Fibroblast of skin of right biceps (primary cell): ENCODE results near the gene CNN1.
A peak's percentile ranks its signal among the peaks of the same experiment; 100 is the strongest.
"Not testable (repeated sequence)": the region's sequence is repeated elsewhere in the genome, so short reads cannot be mapped to it uniquely, and the experiment has no call there.

Experiments
- DNase-seq: peaks from one replicate; pipeline ENCODE4 v3.0.0-alpha.2; 2013

The CNN1 gene

GRCh38 chr19:11535792-11536595, 2.7 kb upstream of the CNN1 start:
- DNase-seq, result peak; percentile 91

DNA sequence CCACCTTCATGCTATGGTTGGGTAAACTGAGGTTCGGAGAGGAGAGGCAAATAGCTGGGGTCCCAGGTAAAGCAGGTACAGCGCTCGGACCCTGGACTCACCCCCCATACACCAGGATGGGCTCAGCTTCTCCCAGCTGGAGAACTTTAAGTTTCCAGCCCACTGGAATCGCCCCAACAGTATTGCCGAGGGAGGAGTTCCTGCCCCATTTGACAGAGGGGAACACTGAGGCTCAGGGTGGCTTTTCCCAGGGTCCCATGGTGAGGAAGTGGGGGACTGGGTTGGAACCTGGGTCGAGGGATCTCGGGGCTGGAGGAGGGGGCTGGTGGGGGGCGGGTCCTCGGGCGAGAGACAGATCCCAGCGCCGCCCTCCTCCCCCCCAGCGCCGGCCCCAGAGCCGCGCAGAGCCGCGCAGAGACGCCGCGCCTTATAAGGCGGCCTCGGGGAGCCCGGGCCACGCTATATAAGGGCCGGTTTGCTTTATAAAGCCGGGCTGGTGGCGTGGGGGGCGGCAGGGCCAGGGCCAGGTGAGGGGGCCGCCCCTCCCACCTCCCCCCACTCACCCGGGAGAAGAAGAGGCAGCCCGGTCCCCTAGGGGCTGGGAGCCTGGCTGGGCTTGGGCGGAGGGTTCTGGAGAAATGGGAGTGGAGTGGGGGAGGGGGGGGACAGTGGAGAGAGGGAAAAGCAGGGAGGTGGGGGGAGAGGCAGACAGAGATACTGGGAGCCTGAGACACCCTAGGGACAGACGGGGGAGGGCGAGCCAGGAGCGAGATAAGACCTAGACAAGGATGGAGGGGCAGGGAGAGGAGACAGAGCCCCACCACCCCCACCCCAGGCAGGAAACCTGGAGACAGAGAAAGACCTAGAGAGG, 1.1 kb downstream of the CNN1 start:
- DNase-seq, result peak; percentile 83

DNA sequence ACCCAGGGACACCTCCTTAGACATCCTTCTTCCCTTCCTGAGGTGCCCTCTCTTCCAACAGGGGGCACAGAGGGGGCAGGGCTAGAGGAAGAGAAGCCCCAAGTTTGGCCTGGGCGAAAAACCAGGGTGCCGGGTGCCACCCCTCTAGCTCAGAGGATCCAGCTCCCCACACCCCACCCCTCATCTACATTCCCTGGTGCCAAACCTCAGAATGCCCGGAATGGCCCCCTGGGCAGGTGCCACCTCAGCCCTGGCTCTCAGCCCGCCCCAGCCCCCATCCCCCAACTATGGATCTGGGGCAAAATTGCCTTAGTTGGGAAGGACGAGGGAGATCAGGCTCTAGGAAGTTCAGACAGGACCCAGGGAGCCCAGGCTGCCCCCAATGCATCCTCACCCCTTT, 2.0 kb downstream of the CNN1 start:
- DNase-seq, result peak; percentile 10

- DNase-seq, result no peak
Observed at GRCh38 chr19:11541238-11541637, 2.6 kb downstream of the CNN1 start.

DNA sequence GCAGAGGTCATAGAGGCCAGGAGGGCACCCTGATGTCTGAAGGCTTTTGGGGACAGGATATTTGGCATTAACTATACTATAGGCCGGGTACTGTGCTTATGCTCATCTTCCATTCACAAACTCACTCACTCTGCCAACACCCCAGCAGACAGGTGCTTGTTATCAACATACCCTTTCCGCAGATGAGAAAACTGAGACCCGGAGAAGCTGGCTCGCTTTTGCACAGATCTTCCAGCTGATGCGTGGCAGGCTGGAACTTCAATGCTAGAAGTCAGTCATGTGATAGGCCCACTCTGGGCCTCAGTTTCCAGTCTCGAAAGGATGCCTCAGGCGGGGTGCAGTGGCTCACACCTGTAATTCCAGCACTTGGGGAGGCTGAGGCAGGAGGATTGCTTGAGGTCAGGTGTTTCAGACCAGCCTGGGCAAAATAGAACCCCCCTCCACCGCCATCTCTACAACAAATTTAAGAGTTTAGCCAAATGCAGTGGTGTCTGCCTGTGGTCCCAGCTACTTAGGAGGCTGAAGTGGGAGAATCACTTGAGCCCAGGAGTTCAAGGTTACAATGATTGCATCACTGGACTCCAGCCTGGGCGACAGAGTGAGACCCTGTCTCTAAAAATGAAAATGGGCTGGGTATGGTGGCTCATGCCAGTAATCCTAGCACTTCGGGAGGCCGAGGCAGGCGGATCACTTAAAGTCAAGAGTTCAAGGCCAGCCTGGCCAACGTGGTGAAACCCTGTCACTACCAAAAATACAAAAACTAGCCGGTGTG, 9.5 kb downstream of the CNN1 start:
- DNase-seq, result no peak

DNA sequence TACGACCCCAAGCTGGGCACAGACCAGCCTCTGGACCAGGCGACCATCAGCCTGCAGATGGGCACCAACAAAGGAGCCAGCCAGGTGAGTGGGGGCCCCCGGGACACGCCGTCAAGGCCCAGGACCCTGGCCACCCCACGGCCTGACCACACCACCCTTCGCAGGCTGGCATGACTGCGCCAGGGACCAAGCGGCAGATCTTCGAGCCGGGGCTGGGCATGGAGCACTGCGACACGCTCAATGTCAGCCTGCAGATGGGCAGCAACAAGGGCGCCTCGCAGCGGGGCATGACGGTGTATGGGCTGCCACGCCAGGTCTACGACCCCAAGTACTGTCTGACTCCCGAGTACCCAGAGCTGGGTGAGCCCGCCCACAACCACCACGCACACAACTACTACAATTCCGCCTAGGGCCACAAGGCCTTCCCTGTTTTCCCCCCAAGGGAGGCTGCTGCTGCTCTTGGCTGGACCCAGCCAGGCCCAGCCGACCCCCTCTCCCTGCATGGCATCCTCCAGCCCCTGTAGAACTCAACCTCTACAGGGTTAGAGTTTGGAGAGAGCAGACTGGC, 10.8 kb downstream of the CNN1 start:
- DNase-seq, result no peak

DNA sequence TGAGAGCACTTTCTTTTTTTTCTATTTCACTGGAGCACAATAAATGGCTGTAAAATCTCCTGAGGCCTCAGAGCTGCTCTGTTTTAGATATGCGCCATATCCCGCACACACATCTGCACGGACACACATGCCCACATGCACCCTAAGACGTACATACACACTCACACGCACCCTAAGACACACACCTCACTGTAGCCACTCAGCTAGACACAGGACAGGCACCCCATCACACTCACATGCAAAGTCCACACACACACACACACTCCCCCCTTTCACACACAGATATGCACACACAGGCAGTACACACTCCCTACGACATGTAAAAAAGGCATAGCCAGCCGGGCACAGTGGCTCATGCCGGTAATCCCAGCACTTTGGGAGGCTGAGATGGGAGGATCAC, 11.6 kb downstream of the CNN1 start:
- no peak for DNase-seq

- peak; percentile 30 for DNase-seq
Observed at GRCh38 chr19:11551603-11552235, 13.1 kb downstream of the CNN1 start.

GRCh38 chr19:11552666-11553372, 14.2 kb downstream of the CNN1 start:
- no peak for DNase-seq

GRCh38 chr19:11554160-11554559, 15.5 kb downstream of the CNN1 start:
- DNase-seq, result no peak

- no peak for DNase-seq
Observed at GRCh38 chr19:11555246-11555645, 16.6 kb downstream of the CNN1 start.

DNA sequence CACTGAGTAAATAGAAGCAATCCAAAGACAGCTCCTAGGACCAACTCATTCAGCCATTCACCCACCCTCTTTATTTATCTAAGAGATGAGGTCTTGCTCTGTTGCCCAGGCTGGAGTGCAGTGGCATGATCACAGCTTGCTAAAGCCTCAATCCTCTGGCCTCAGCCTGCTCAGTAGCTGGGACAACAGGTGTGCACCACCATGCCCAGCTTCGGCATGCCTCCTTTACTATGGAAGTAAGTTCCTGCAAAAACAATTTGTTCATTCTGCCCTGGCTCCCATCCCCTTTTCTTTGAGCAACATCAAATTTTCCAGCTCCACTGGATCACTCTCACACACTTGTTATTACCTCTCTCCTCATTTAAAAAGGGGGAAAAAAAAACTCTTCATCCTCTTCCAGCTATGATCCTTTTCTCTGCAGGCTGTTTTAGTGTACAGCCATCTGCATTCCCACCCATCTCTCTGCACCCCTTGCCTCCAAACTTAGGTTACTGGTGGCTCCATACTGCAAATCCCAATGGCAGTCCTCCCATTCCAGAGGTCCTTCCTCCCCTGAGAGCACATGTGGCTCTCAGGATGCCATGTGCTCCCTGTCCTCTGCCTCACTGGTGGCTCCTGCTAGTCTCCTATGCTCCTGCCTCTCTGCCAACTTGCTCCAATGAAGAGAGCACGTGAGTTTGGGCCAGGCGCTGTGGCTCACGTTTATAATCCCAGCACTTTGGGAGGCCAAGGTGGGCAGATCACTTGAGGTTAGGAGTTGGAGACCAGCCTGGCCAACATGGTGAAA, 18.2 kb downstream of the CNN1 start:
- DNase-seq, result no peak

- peak; percentile 97 for DNase-seq
Observed at GRCh38 chr19:11558881-11559828, 20.5 kb downstream of the CNN1 start, which contains the start of gene ELOF1. Gene ELOF1 (minus strand): TSS chr19:11559230. CDS start chr19:11554347, 4,883 bp downstream.

- DNase-seq, result peak; percentile 73
Observed at GRCh38 chr19:11560404-11561051, 21.9 kb downstream of the CNN1 start.

DNA sequence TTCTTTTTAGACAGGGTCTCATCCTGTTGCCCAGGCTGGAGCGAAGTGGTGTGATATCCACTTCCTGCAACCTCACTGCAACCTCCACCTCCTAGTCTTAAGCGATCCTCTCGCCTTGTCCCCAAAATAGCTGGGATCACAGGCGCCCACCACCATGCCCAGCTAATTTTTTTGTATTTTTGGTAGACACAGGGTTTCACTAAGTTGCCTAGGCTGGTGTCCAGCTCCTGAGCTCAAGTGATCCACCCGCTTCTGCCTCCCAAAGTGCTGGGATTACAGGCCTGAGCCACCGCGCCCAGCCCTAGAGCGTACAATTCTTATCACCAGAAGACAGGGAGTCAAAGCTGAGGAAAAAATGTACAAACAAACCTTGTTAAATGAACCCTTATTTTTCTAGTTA, 24.9 kb downstream of the CNN1 start:
- no peak for DNase-seq

- not testable (repeated sequence) for DNase-seq
Observed at GRCh38 chr19:11564082-11564807, 25.6 kb downstream of the CNN1 start.

DNA sequence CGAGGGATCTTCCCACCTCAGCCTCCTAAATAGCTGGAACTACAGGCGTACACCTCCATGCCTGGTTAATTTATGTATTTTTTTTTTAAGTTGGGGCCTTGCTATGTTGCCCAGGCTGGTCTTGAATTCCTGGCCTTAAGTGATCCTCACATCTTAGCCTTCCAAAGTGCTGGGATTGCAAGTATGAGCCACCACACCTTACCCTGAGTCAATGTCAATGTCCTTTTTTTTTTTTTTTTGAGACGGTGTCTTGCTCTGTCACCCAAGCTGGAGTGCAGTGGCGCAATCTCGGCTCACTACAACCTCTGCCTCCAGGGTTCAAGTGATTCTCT, 27.0 kb downstream of the CNN1 start:
- DNase-seq, result not testable (repeated sequence)

DNA sequence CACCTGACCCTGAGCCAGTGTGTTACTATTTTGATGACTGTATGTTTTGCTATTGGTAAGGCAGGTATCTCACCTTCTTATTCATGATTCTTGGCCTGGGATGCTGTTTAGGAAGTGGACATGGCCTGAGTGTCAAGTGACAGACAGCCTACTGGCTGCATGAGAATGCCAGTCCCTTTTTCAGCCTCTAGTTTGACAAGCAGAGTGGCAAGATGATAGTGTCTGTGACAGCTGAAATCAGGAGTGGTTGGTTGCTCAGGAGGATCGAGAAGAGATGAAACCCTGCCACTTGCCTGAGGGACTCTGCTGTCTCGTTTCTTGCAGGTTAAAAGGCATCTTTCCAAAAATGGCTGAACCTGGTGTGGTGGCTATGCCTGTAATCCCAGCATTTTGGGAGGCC, 27.5 kb downstream of the CNN1 start:
- no peak for DNase-seq
